SU-DHL-6 (cell line): ENCODE measurements around the gene PMIS2.

Source experiments
- EZH2phosphoT487 ChIP-seq: fragments of 200-600 bp; sonication (generic), shearing (Covaris generic); conservative IDR thresholded peaks from 2 replicates; pipeline ENCODE4 v1.6.1; 2018; ENCODE audit warnings: mild to moderate bottlenecking, antibody characterized with exemption, low read length, moderate library complexity, mixed read lengths
- TF ChIP-seq, protein P1 (sequence below): fragments of 200-600 bp; sonication (generic); IDR thresholded peaks from one replicate; pipeline ENCODE4 v1.5.1; 2017; ENCODE audit warnings: antibody characterized with exemption, mild to moderate bottlenecking, low read length, moderate library complexity; ENCODE audit not compliant: insufficient read depth, poor library complexity, severe bottlenecking

DNA sequence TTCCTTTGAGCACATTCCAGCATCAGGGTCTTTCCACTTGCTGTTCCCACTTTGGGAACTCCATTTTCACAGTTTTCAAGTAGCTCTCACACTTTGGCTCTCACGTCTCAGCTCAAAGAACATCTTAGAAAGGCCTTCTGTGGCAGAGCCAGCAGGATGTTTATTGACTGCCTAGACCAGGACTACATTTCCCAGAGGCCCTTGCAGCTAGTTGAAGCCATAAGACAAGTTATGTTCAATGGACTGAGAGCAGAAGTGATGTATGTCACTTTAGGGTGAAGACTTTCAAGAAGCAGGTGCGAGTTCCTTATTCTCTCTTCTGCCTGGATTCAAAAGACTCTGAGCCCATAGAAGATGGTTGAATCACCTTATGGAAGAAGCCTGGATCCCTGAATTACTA lies 22.3 kb downstream of the PMIS2 start:
- TF ChIP-seq, protein P1, sequence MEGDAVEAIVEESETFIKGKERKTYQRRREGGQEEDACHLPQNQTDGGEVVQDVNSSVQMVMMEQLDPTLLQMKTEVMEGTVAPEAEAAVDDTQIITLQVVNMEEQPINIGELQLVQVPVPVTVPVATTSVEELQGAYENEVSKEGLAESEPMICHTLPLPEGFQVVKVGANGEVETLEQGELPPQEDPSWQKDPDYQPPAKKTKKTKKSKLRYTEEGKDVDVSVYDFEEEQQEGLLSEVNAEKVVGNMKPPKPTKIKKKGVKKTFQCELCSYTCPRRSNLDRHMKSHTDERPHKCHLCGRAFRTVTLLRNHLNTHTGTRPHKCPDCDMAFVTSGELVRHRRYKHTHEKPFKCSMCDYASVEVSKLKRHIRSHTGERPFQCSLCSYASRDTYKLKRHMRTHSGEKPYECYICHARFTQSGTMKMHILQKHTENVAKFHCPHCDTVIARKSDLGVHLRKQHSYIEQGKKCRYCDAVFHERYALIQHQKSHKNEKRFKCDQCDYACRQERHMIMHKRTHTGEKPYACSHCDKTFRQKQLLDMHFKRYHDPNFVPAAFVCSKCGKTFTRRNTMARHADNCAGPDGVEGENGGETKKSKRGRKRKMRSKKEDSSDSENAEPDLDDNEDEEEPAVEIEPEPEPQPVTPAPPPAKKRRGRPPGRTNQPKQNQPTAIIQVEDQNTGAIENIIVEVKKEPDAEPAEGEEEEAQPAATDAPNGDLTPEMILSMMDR, result no peak
- TF ChIP-seq EZH2phosphoT487, result no peak
